A549 (cell line): Measurements from ENCODE around the gene WEE2. TPM values are rescaled to one million over a fixed set of nuclear protein-coding genes. Genes with fewer than 3 reads are reported as not detected.

Experiments
- ATAC-seq, 2 experiments: fragments of 200-7000 bp in 1 of 2; fragments of >200 bp in 1 of 2; cut with Nextera tagmentation in 1 of 2; cut with Tn5 transposase in 1 of 2; 3 replicates each; pipeline versions ENCODE4 v1.8.0 to v1.9.1; 2018 to 2020; ENCODE audit warnings: mild to moderate bottlenecking in 1 of 2, moderate library complexity in 1 of 2
- CTCF ChIA-PET: fragments of 300-600 bp; sonication (Branson Sonifier 250); formaldehyde crosslinking; extraction: SDS; loops from one replicate; lab custom pipeline; 2021; ENCODE audit warnings: antibody characterized with exemption, inconsistent platforms; lab: Yijun Ruan, JAX
- POLR2A ChIA-PET: fragments of 350-600 bp; formaldehyde crosslinking; extraction: SDS; loops from one replicate; lab custom pipeline; 2021; ENCODE audit warnings: antibody characterized with exemption, inconsistent platforms; lab: Yijun Ruan, JAX
- DNase-seq, 2 experiments: peaks; one replicate each; pipeline versions ENCODE4 v3.0.0 to v3.0.0-alpha.2; 2011 to 2016; ENCODE audit warnings: low read depth in 1 of 2, low spot score in 1 of 2
- FAIRE-seq: peaks from 2 replicates; lab custom pipeline; 2011; peaks lifted over from hg19 to GRCh38; lab: Jason Lieb, UNC
- H3K27ac ChIP-seq, 2 experiments: fragments of >200 bp; sonication (Bioruptor Twin); formaldehyde crosslinking; 3 replicates each; pipeline ENCODE4 v1.5.1; 2016 to 2017
- H3K4me1 ChIP-seq: fragments of >200 bp; sonication (Bioruptor Twin); formaldehyde crosslinking; 3 replicates; pipeline ENCODE4 v1.6.1; 2016
- H3K4me2 ChIP-seq: fragments of >200 bp; sonication (Bioruptor Twin); formaldehyde crosslinking; 3 replicates; pipeline ENCODE4 v1.6.1; 2016
- H3K4me3 ChIP-seq: fragments of >200 bp; sonication (Bioruptor Twin); formaldehyde crosslinking; 3 replicates; pipeline ENCODE4 v1.5.1; 2016
- H3K9me3 ChIP-seq: fragments of >200 bp; sonication (Bioruptor Twin); formaldehyde crosslinking; 3 replicates; pipeline ENCODE4 v1.6.1; 2016
- CHD2 ChIP-seq: fragments of 150-350 bp; IDR thresholded peaks from 2 replicates; pipeline ENCODE4 v1.6.1; 2014; ENCODE audit warnings: low read length; ENCODE audit not compliant: partially characterized antibody
- EHF ChIP-seq: fragments of 250-450 bp; sonication (Bioruptor Pico); IDR thresholded peaks from 2 replicates; pipeline ENCODE4 v1.5.0; 2020; ENCODE audit warnings: mild to moderate bottlenecking
- ELK1 ChIP-seq: fragments of 150-350 bp; IDR thresholded peaks from 2 replicates; pipeline ENCODE4 v1.6.1; 2014; ENCODE audit warnings: low read depth, mild to moderate bottlenecking, low read length
- EP300 ChIP-seq, 2 experiments: fragments of >200 bp; sonication (Bioruptor Twin); formaldehyde crosslinking; IDR thresholded peaks; 2 replicates in 1 of 2; 3 replicates in 1 of 2; pipeline ENCODE4 v1.6.1; 2016 to 2017
- FOSB ChIP-seq: fragments of 250-450 bp; sonication (Bioruptor Pico); IDR thresholded peaks from 2 replicates; pipeline ENCODE4 v1.5.0; 2020; ENCODE audit warnings: mild to moderate bottlenecking, moderate library complexity
- FOSL2 ChIP-seq, 2 experiments: fragments of 450-650 bp in 1 of 2; fragments of >200 bp in 1 of 2; sonication (Bioruptor Twin) in 1 of 2; formaldehyde crosslinking; IDR thresholded peaks; 2 replicates each; pipeline versions ENCODE4 v1.5.0 to v1.6.1; 2016 to 2020; ENCODE audit warnings: mild to moderate bottlenecking in 1 of 2, moderate library complexity in 1 of 2
- HMGXB4 ChIP-seq: fragments of 250-450 bp; sonication (Bioruptor Pico); IDR thresholded peaks from 2 replicates; pipeline ENCODE4 v1.5.0; 2021; ENCODE audit warnings: mild to moderate bottlenecking, moderate library complexity, borderline replicate concordance
- HOXB5 ChIP-seq: fragments of 250-450 bp; sonication (Bioruptor Pico); IDR thresholded peaks from 2 replicates; pipeline ENCODE4 v1.5.0; 2020; ENCODE audit warnings: mild to moderate bottlenecking, moderate library complexity
- JUN ChIP-seq, 2 experiments: fragments of >200 bp; sonication (Bioruptor Twin); formaldehyde crosslinking; IDR thresholded peaks; 2 replicates in 1 of 2; 3 replicates in 1 of 2; pipeline ENCODE4 v1.6.1; 2016 to 2017
- MYC ChIP-seq: IDR thresholded peaks from 2 replicates; pipeline ENCODE4 v1.6.1; 2012; ENCODE audit warnings: mild to moderate bottlenecking, inconsistent platforms, low read length, improper control_type of control experiment, borderline replicate concordance
- NPAS2 ChIP-seq: fragments of 250-450 bp; sonication (Bioruptor Pico); IDR thresholded peaks from 2 replicates; pipeline ENCODE4 v1.8.0; 2022; ENCODE audit warnings: mild to moderate bottlenecking, moderate library complexity, borderline replicate concordance
- RCOR1 ChIP-seq: fragments of 150-350 bp; IDR thresholded peaks from 2 replicates; pipeline ENCODE4 v1.6.1; 2014; ENCODE audit warnings: antibody characterized with exemption, low read length, low read depth
- SREBF2 ChIP-seq: fragments of 450-650 bp; IDR thresholded peaks from 2 replicates; pipeline ENCODE4 v1.6.1; 2014; ENCODE audit warnings: mild to moderate bottlenecking, moderate library complexity
- ZNF302 ChIP-seq: fragments of 250-450 bp; sonication (Bioruptor Pico); IDR thresholded peaks from 2 replicates; pipeline ENCODE4 v1.9.0; 2021; ENCODE audit warnings: inconsistent platforms, mild to moderate bottlenecking, moderate library complexity
- WGBS: methylation state at CpG from one replicate; pipeline ENCODE4 v1.1.6; 2017; ENCODE audit errors: missing lambda C conversion rate; 5-methylcytosine and 5-hydroxymethylcytosine counted together
- polyA plus RNA-seq, 4 experiments: library from polyadenylated mRNA; depleted of rRNA in 3 of 4; stranded (reverse); fragments of >200 nt; fragmentation: RNase III in 1 of 4; extraction: RNeasy Plus Mini Kit Qiagen cat#74134 plus additional on column Dnase treatment in 1 of 4; gene quantifications; 2 replicates in 3 of 4; 3 replicates in 1 of 4; pipeline ENCODE4 v1.2.3, GENCODE V29; 2011 to 2017
- TF ChIP-seq, protein P1 (sequence below): fragments of 250-450 bp; sonication (Bioruptor Pico); IDR thresholded peaks from 2 replicates; pipeline ENCODE4 v1.5.0; 2020; ENCODE audit warnings: low read depth, mild to moderate bottlenecking, moderate library complexity
- TF ChIP-seq, protein P2 (sequence below): fragments of >200 bp; sonication (Bioruptor Twin); formaldehyde crosslinking; IDR thresholded peaks from 3 replicates; pipeline ENCODE4 v1.6.1; 2016
- TF ChIP-seq, protein P3 (sequence below): fragments of 450-650 bp; IDR thresholded peaks from 2 replicates; pipeline ENCODE4 v1.6.1; 2014; ENCODE audit warnings: antibody characterized with exemption
- TF ChIP-seq, protein P4 (sequence below): IDR thresholded peaks from 2 replicates; pipeline ENCODE4 v1.6.1; 2012; ENCODE audit warnings: low read depth, borderline replicate concordance

WEE2 gene
- polyA plus RNA-seq, 2 of the 4 experiments (the other 2 are of a cell fraction), result not detected

DNA sequence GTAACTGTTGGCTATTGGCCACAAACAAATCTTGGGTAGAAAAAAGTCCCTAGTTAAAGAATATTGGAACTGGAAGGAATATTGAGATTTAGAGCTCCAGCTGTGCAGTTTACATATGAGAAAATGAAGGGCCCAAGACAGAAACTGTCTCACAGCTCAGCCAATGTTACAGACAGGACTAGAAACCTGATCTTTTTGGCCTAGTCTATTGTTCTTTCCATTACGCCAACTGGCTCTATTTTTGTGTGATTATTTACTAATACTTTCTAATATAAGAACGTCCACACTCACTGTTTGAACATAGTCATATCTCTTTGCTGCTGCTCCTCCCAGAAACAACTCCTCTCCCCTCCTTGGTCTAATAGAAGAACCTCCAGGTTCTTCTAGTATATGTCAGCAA lies 1.2 kb downstream of the WEE2 start:
- no peak for FAIRE-seq
- ChIA-PET CTCF (interaction anchor here (1.7 to 2.2 kb wide), 5 partner anchors 12 to 76 kb away, joined by 4 to 15 read pairs (median 6); partner anchors contain the start of gene SSBP1), POLR2A (no interaction called here)

DNA sequence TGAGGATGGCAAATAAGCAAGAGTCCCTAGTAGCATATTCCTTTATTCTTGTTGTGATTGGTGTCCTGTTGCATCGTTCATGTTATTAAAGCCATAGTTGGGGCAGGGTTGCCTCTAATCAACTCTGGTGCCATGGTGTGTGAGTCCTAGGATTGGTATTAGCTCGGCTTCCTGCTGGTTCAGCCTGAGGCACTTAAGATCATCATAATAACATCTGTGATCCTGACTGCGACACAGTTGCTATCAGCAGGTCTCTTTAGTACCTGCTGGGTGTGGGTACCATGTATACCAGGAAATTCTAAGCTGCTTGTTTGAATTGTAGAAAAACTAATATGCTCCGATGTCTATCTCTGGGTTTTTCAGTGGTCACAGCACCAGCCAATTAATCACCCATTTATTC lies 1.6 kb downstream of the WEE2 start:
- DNase-seq (no peak), FAIRE-seq (no peak), ATAC-seq (no peak)
- TF ChIP-seq RCOR1 (no peak), FOSL2 (IDR thresholded peaks at IDR 0.05) (no peak), FOSL2 (CRISPR knock-in tag; IDR thresholded peaks at IDR 0.05) (no peak), SREBF2 (no peak), FOSB (CRISPR knock-in tag) (no peak), HOXB5 (no peak), ELK1 (no peak), EHF (CRISPR knock-in tag) (no peak), EP300 (IDR thresholded peaks at IDR 0.05) (no peak), CHD2 (no peak), HMGXB4 (no peak), ZNF302 (CRISPR knock-in tag) (no peak), MYC (no peak), NPAS2 (CRISPR knock-in tag) (no peak)
- TF ChIP-seq, protein P1, sequence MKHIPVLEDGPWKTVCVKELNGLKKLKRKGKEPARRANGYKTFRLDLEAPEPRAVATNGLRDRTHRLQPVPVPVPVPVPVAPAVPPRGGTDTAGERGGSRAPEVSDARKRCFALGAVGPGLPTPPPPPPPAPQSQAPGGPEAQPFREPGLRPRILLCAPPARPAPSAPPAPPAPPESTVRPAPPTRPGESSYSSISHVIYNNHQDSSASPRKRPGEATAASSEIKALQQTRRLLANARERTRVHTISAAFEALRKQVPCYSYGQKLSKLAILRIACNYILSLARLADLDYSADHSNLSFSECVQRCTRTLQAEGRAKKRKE, result no peak
- TF ChIP-seq, protein P2, sequence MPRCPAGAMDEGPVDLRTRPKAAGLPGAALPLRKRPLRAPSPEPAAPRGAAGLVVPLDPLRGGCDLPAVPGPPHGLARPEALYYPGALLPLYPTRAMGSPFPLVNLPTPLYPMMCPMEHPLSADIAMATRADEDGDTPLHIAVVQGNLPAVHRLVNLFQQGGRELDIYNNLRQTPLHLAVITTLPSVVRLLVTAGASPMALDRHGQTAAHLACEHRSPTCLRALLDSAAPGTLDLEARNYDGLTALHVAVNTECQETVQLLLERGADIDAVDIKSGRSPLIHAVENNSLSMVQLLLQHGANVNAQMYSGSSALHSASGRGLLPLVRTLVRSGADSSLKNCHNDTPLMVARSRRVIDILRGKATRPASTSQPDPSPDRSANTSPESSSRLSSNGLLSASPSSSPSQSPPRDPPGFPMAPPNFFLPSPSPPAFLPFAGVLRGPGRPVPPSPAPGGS, result no peak
- TF ChIP-seq, protein P3, sequence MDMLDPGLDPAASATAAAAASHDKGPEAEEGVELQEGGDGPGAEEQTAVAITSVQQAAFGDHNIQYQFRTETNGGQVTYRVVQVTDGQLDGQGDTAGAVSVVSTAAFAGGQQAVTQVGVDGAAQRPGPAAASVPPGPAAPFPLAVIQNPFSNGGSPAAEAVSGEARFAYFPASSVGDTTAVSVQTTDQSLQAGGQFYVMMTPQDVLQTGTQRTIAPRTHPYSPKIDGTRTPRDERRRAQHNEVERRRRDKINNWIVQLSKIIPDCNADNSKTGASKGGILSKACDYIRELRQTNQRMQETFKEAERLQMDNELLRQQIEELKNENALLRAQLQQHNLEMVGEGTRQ, result no peak
- TF ChIP-seq, protein P4, sequence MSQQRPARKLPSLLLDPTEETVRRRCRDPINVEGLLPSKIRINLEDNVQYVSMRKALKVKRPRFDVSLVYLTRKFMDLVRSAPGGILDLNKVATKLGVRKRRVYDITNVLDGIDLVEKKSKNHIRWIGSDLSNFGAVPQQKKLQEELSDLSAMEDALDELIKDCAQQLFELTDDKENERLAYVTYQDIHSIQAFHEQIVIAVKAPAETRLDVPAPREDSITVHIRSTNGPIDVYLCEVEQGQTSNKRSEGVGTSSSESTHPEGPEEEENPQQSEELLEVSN, result no peak
- POLR2A ChIA-PET, result no interaction called here
- Histone ChIP-seq H3K4me3 (no peak overlapping the region), H3K4me2 (no peak overlapping the region), H3K9me3 (no peaks in the 10 kb centered on the region), H3K4me1 (peaks cover 9% of the 10 kb centered on the region), H3K27ac (no peak overlapping the region)
- CTCF ChIA-PET, result interaction anchor here (1.7 to 2.2 kb wide), 3 partner anchors 28 to 76 kb away, joined by 6 to 15 read pairs (median 7); partner anchors contain the start of gene SSBP1
- 62% methylated on average over 4 of the region's 4 CpGs for WGBS

More for the DNA sequence above, 1.2 kb downstream of the WEE2 start:
- DNase-seq, result no peak
- H3K4me2 ChIP-seq, result no peak overlapping the region
- peaks cover 13% of the 10 kb centered on the region for H3K4me1 ChIP-seq
- WGBS, result 66% methylated on average over 2 of the region's 2 CpGs
- TF ChIP-seq, protein P3, result no peak
- no peak for TF ChIP-seq EP300 (IDR thresholded peaks at IDR 0.05)
- TF ChIP-seq HOXB5, result no peak
- TF ChIP-seq JUN (IDR thresholded peaks at IDR 0.05), result no peak
- TF ChIP-seq, all 56 proteins: peak for 0
- H3K9me3 ChIP-seq, result no peaks in the 10 kb centered on the region
- no peak overlapping the region for H3K27ac ChIP-seq
- H3K4me3 ChIP-seq, result no peak overlapping the region
- ATAC-seq, result no peak
